Progenitor cell of endocrine pancreas (in vitro differentiated cells): ENCODE measurements around the gene RPL13. TPM values are rescaled to one million over a fixed set of nuclear protein-coding genes. Genes with fewer than 3 reads are reported as not detected.

Experiments
- DNase-seq: peaks from one replicate; pipeline ENCODE4 v3.0.0; 2021; ENCODE audit warnings: low spot score; ENCODE audit not compliant: unreplicated experiment
- H3K27ac Mint-ChIP-seq: 2 replicates; pipeline ENCODE4 v1.8.0; 2021; ENCODE audit warnings: mild to moderate bottlenecking, moderate library complexity, mixed read lengths
- H3K27me3 Mint-ChIP-seq: 2 replicates; pipeline ENCODE4 v1.8.0; 2021; ENCODE audit warnings: mixed read lengths
- H3K36me3 Mint-ChIP-seq: 2 replicates; pipeline ENCODE4 v1.8.0; 2022; ENCODE audit warnings: mixed read lengths; ENCODE audit not compliant: insufficient read depth
- H3K4me1 Mint-ChIP-seq: 2 replicates; pipeline ENCODE4 v1.8.0; 2021; ENCODE audit warnings: low read depth, mixed read lengths
- H3K4me3 Mint-ChIP-seq: 2 replicates; pipeline ENCODE4 v1.8.0; 2021; ENCODE audit warnings: low read depth, mild to moderate bottlenecking, moderate library complexity, mixed read lengths
- H3K9me3 Mint-ChIP-seq: 2 replicates; pipeline ENCODE4 v1.8.0; 2021; ENCODE audit warnings: low read depth, mixed read lengths
- CTCF ChIP-seq: fragments of 200-600 bp; sonication (generic); IDR thresholded peaks from one replicate; pipeline ENCODE4 v1.5.0; 2021; ENCODE audit warnings: antibody characterized with exemption, mild to moderate bottlenecking; ENCODE audit not compliant: unreplicated experiment
- total RNA-seq: library from RNA; stranded (reverse); gene quantifications from 2 replicates; pipeline ENCODE4 v1.2.1, GENCODE V29; 2021

RPL13 gene
- total RNA-seq, 1 donor from 2014 or later, result 1,643 TPM

DNA sequence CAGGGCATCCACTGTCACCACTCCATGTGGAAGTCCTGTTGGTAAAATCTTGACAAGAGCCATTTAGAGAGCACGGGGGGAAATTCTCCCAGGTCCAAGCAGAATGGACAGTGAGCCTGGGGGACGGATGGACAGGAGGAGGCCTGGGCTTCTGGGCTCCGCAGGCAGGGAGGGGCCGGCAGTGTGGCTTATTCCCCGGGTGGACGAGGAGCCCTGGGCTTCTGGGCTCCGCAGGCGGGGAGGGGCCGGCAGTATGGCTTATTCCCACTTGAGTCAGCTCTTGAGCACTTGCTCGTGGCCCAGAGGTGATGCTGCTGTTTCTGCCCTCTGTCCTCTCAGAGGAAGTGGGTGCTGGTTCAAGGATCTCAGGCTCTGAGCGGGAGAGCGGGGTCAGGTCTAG lies 22.2 kb upstream of the RPL13 start:
- Mint-ChIP-seq H3K27me3 (no peaks in the 10 kb centered on the region), H3K36me3 (peaks cover 25% of the 10 kb centered on the region), H3K4me3 (no peak overlapping the region), H3K9me3 (no peaks in the 10 kb centered on the region), H3K27ac (no peak overlapping the region), H3K4me1 (no peaks in the 10 kb centered on the region)
- no peak for DNase-seq
- TF ChIP-seq CTCF, result no peak

- Mint-ChIP-seq H3K4me3 (no peak overlapping the region), H3K36me3 (peaks cover 8% of the 10 kb centered on the region), H3K9me3 (no peaks in the 10 kb centered on the region), H3K4me1 (peaks cover 10% of the 10 kb centered on the region), H3K27ac (no peak overlapping the region), H3K27me3 (no peaks in the 10 kb centered on the region)
- DNase-seq, result no peak
- TF ChIP-seq CTCF, result no peak
These were observed 19.9 kb upstream of the RPL13 start for GRCh38 chr16:89540557-89540956.

DNA sequence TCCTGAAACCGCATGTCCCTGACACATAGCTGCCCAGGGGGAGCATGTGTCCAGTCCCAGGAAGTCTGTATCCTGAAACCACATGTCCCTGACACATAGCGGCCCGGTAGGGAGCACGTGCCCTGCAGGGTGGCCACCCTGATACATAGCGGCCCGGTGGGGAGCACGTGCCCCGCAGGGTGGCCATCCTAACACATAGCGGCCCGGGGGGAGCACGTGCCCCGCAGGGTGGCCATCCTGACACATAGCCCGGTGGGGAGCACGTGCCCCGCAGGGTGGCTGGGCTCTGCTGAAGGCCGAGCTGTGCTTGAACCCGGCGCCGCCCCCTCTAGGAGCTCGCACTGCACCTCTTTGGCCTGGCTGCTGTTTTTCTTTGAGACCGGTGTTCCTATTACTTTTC lies 18.7 kb upstream of the RPL13 start:
- H3K36me3 Mint-ChIP-seq, result peaks cover 8% of the 10 kb centered on the region
- H3K4me1 Mint-ChIP-seq, result peaks cover 13% of the 10 kb centered on the region
- no peaks in the 10 kb centered on the region for H3K9me3 Mint-ChIP-seq
- no peak overlapping the region for H3K27ac Mint-ChIP-seq
- no peak for DNase-seq
- TF ChIP-seq CTCF, result no peak
- no peak overlapping the region for H3K4me3 Mint-ChIP-seq
- no peaks in the 10 kb centered on the region for H3K27me3 Mint-ChIP-seq

DNA sequence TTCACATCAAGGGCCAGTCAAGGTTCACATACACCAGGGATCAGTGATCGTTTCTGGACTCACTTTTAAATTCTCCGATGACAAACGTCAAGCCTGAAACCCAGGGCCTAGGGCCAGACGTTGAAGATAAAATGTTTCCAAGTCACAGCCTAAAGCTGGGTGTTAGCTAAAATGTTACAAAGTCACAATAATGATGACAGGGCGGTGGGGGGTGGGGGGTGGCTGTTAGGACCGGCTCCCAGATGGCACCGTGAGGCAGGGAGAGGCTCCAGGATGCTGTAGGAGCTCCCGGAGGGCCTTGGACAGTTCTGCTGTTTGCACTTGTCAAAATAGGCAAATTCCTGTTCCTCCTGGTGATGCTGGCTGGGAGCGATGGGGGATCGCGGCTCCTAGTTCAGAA lies 16.4 kb upstream of the RPL13 start:
- DNase-seq, result no peak
- no peak overlapping the region for H3K4me3 Mint-ChIP-seq
- peaks cover 13% of the 10 kb centered on the region for H3K4me1 Mint-ChIP-seq
- no peak for TF ChIP-seq CTCF
- no peak overlapping the region for H3K27ac Mint-ChIP-seq
- no peaks in the 10 kb centered on the region for H3K9me3 Mint-ChIP-seq
- H3K27me3 Mint-ChIP-seq, result no peaks in the 10 kb centered on the region
- peaks cover 8% of the 10 kb centered on the region for H3K36me3 Mint-ChIP-seq

DNA sequence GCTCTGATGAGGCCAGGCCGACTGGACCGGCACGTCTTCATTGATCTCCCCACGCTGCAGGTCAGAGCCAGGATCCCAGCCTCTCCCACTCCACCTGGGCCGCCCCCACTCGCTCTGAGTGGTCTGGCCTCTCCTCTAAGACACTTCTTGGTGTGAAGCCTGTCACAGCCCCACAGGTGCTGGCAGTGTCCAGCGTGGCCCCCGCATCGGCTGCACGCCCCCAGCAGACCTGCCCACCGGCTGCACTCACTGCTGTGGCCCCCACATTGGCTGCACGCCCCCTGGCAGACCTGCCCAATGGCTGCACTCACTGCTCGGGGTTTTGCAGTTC lies 15.8 kb upstream of the RPL13 start:
- Mint-ChIP-seq H3K36me3 (peaks cover 10% of the 10 kb centered on the region), H3K27me3 (no peaks in the 10 kb centered on the region), H3K9me3 (no peaks in the 10 kb centered on the region), H3K4me3 (no peak overlapping the region), H3K4me1 (peaks cover 13% of the 10 kb centered on the region), H3K27ac (no peak overlapping the region)
- DNase-seq, result no peak
- TF ChIP-seq CTCF, result no peak
